Osteocyte (in vitro differentiated cells): Measurements from ENCODE around the gene PILRA. TPM values are rescaled to one million over a fixed set of nuclear protein-coding genes. Genes with fewer than 3 reads are reported as not detected.
"Not testable (repeated sequence)": the region's sequence is repeated elsewhere in the genome, so short reads cannot be mapped to it uniquely, and the experiment has no call there.

Source experiments
- DNase-seq: peaks from one replicate; pipeline ENCODE4 v3.0.0; 2021; ENCODE audit warnings: mixed read lengths; ENCODE audit not compliant: unreplicated experiment; ENCODE audit errors: extremely low spot score
- H3K27ac Mint-ChIP-seq: one replicate; pipeline ENCODE4 v1.8.0; 2021; ENCODE audit warnings: mild to moderate bottlenecking, mixed read lengths; ENCODE audit not compliant: unreplicated experiment
- H3K27me3 Mint-ChIP-seq: one replicate; pipeline ENCODE4 v1.8.0; 2021; ENCODE audit warnings: mixed read lengths; ENCODE audit not compliant: unreplicated experiment
- H3K36me3 Mint-ChIP-seq: one replicate; pipeline ENCODE4 v1.8.0; 2021; ENCODE audit warnings: mixed read lengths; ENCODE audit not compliant: unreplicated experiment
- H3K4me1 Mint-ChIP-seq: one replicate; pipeline ENCODE4 v1.8.0; 2021; ENCODE audit warnings: mixed read lengths; ENCODE audit not compliant: unreplicated experiment
- H3K4me3 Mint-ChIP-seq: one replicate; pipeline ENCODE4 v1.8.0; 2021; ENCODE audit warnings: mild to moderate bottlenecking, moderate library complexity, mixed read lengths; ENCODE audit not compliant: unreplicated experiment
- H3K9me3 Mint-ChIP-seq: one replicate; pipeline ENCODE4 v1.8.0; 2021; ENCODE audit warnings: mixed read lengths; ENCODE audit not compliant: unreplicated experiment
- CTCF ChIP-seq: fragments of 200-600 bp; sonication (generic); IDR thresholded peaks from 2 replicates; pipeline ENCODE4 v1.5.0; 2021; ENCODE audit warnings: antibody characterized with exemption, mild to moderate bottlenecking, moderate library complexity
- total RNA-seq: library from RNA; stranded (reverse); gene quantifications from 2 replicates; pipeline ENCODE4 v1.2.1, GENCODE V29; 2021

Gene PILRA
- total RNA-seq, 1 donor from 2014 or later: 2.5 TPM

GRCh38 chr7:100376066-100376465 is 2.8 kb downstream of the PILRA start:
- Mint-ChIP-seq H3K27me3 (no peaks in the 10 kb centered on the region), H3K4me3 (no peak overlapping the region), H3K4me1 (no peaks in the 10 kb centered on the region), H3K36me3 (no peaks in the 10 kb centered on the region), H3K9me3 (no peaks in the 10 kb centered on the region), H3K27ac (no peak overlapping the region)
- no peak for DNase-seq
- TF ChIP-seq CTCF: no peak

- H3K4me1 Mint-ChIP-seq: no peaks in the 10 kb centered on the region
- no peak for TF ChIP-seq CTCF
- H3K27ac Mint-ChIP-seq: no peak overlapping the region
- DNase-seq: no peak
- H3K4me3 Mint-ChIP-seq: no peak overlapping the region
- H3K9me3 Mint-ChIP-seq: no peaks in the 10 kb centered on the region
- no peaks in the 10 kb centered on the region for H3K36me3 Mint-ChIP-seq
- H3K27me3 Mint-ChIP-seq: peaks cover 4% of the 10 kb centered on the region
Observed at GRCh38 chr7:100378114-100378755, 4.9 kb downstream of the PILRA start.

GRCh38 chr7:100380196-100380595 is 6.9 kb downstream of the PILRA start:
- Mint-ChIP-seq H3K4me3 (no peak overlapping the region), H3K27me3 (peaks cover 15% of the 10 kb centered on the region)

GRCh38 chr7:100381531-100382233 is 8.4 kb downstream of the PILRA start:
- not testable (repeated sequence) for H3K9me3 Mint-ChIP-seq, H3K4me1 Mint-ChIP-seq, DNase-seq, H3K27ac Mint-ChIP-seq, H3K36me3 Mint-ChIP-seq, H3K4me3 Mint-ChIP-seq
- H3K27me3 Mint-ChIP-seq: peaks cover 15% of the 10 kb centered on the region

More at GRCh38 chr7:100380196-100380595, 6.9 kb downstream of the PILRA start:
- no peak overlapping the region for H3K27ac Mint-ChIP-seq
- no peaks in the 10 kb centered on the region for H3K4me1 Mint-ChIP-seq
- no peaks in the 10 kb centered on the region for H3K9me3 Mint-ChIP-seq
- DNase-seq: no peak
- no peaks in the 10 kb centered on the region for H3K36me3 Mint-ChIP-seq
- TF ChIP-seq CTCF: no peak

GRCh38 chr7:100382234-100382853 is 9.1 kb downstream of the PILRA start:
- not testable (repeated sequence) for H3K9me3 Mint-ChIP-seq

More at GRCh38 chr7:100382234-100382853, 9.1 kb downstream of the PILRA start:
- H3K27ac Mint-ChIP-seq, H3K4me3 Mint-ChIP-seq, H3K36me3 Mint-ChIP-seq, DNase-seq, H3K4me1 Mint-ChIP-seq: not testable (repeated sequence)
- peaks cover 15% of the 10 kb centered on the region for H3K27me3 Mint-ChIP-seq
